H1 (cell line): ENCODE measurements around the gene MAPT. TPM values are rescaled to one million over a fixed set of nuclear protein-coding genes. Genes with fewer than 3 reads are reported as not detected.

ENCODE experiments used
- CTCF ChIA-PET: fragments of 300-600 bp; sonication (Branson Sonifier 250); formaldehyde crosslinking; loops from one replicate; lab custom pipeline; 2021; ENCODE audit not compliant: partially characterized antibody; lab: Charles Lee
- POLR2A ChIA-PET: fragments of 300-600 bp; sonication (Branson Sonifier 250); formaldehyde crosslinking; loops from one replicate; lab custom pipeline; 2021; ENCODE audit warnings: inconsistent platforms; ENCODE audit not compliant: partially characterized antibody; lab: Charles Lee
- DNase-seq, 2 experiments: peaks; one replicate each; pipeline versions ENCODE4 v3.0.0 to v3.0.0-alpha.2; 2010 to 2022; ENCODE audit warnings: low spot score in 2 of 2, low read depth in 1 of 2, mixed read lengths in 1 of 2
- FAIRE-seq: peaks from 2 replicates; lab custom pipeline; 2011; peaks lifted over from hg19 to GRCh38; lab: Jason Lieb, UNC
- H2AFZ ChIP-seq: 2 replicates; pipeline ENCODE4 v1.8.1; 2012; ENCODE audit warnings: low read length, inconsistent platforms
- H2AK5ac ChIP-seq: 2 replicates; pipeline ENCODE4 v1.6.1; 2013; ENCODE audit warnings: low read depth, low read length
- H2BK120ac ChIP-seq: replicated peaks from 2 replicates; pipeline ENCODE3; 2013; ENCODE audit warnings: low read depth, low read length, inconsistent platforms
- H2BK12ac ChIP-seq: 2 replicates; pipeline ENCODE4 v1.6.1; 2013; ENCODE audit warnings: low read depth, low read length
- H2BK15ac ChIP-seq: 2 replicates; pipeline ENCODE4 v1.6.1; 2013; ENCODE audit warnings: low read length
- H2BK20ac ChIP-seq: 2 replicates; pipeline ENCODE4 v1.6.1; 2013; ENCODE audit warnings: low read length
- H2BK5ac ChIP-seq: 2 replicates; pipeline ENCODE4 v1.6.1; 2013; ENCODE audit warnings: low read depth, low read length
- H3K14ac ChIP-seq: 2 replicates; pipeline ENCODE4 v1.6.1; 2013; ENCODE audit warnings: inconsistent platforms; ENCODE audit not compliant: insufficient read length
- H3K18ac ChIP-seq: 2 replicates; pipeline ENCODE4 v1.6.1; 2013; ENCODE audit warnings: low read length; ENCODE audit errors: extremely low read depth
- H3K23ac ChIP-seq: 2 replicates; pipeline ENCODE4 v1.6.1; 2013; ENCODE audit warnings: inconsistent platforms; ENCODE audit not compliant: insufficient read length
- H3K23me2 ChIP-seq: 2 replicates; pipeline ENCODE4 v1.6.1; 2013; ENCODE audit warnings: low read depth, low read length
- H3K27ac ChIP-seq: 2 replicates; pipeline ENCODE4 v1.6.1; 2011; ENCODE audit warnings: low read depth, low read length, inconsistent platforms
- H3K27me3 ChIP-seq, 4 experiments: replicated peaks in 1 of 4; 1 replicate in 1 of 4; 2 replicates in 3 of 4; pipeline versions ENCODE4 v1.6.1 to v1.8.1; 2011 to 2013; ENCODE audit warnings: low read length in 3 of 4, mild to moderate bottlenecking in 3 of 4, inconsistent platforms in 2 of 4, mixed read lengths in 2 of 4, moderate library complexity in 1 of 4; ENCODE audit not compliant: control insufficient read depth in 3 of 4, insufficient read depth in 3 of 4; ENCODE audit errors: extremely low read depth in 1 of 4
- H3K36me3 ChIP-seq, 4 experiments: 2 replicates each; pipeline versions ENCODE4 v1.6.1 to v1.8.1; 2011 to 2013; ENCODE audit warnings: mild to moderate bottlenecking in 4 of 4, low read length in 3 of 4, moderate library complexity in 2 of 4, control low read depth in 1 of 4, inconsistent platforms in 1 of 4; ENCODE audit not compliant: insufficient read depth in 4 of 4, control insufficient read depth in 2 of 4
- H3K4ac ChIP-seq: replicated peaks from 2 replicates; pipeline ENCODE3; 2013; ENCODE audit warnings: low read length, low read depth, mixed read lengths, inconsistent platforms; ENCODE audit not compliant: insufficient read length
- H3K4me1 ChIP-seq, 4 experiments: replicated peaks in 1 of 4; 1 replicate in 1 of 4; 2 replicates in 3 of 4; pipeline versions ENCODE4 v1.6.1 to v1.8.1; 2011 to 2013; ENCODE audit warnings: low read length in 3 of 4, inconsistent platforms in 2 of 4, mixed read lengths in 1 of 4; ENCODE audit not compliant: insufficient read depth in 4 of 4, control insufficient read depth in 3 of 4
- H3K4me2 ChIP-seq, 2 experiments: 2 replicates each; pipeline versions ENCODE4 v1.6.1 to v1.8.1; 2011 to 2013; ENCODE audit warnings: low read depth in 2 of 2, low read length in 2 of 2, control low read depth in 1 of 2, inconsistent platforms in 1 of 2, mild to moderate bottlenecking in 1 of 2; ENCODE audit not compliant: insufficient read depth in 1 of 2
- H3K4me3 ChIP-seq, 4 experiments: fragments of 200-600, 300-600 bp in 1 of 4; sonication (generic), shearing (Covaris generic), sonication (Bioruptor Twin) in 1 of 4; 2 replicates each; pipeline versions ENCODE4 v1.5.1 to v1.8.1; 2011 to 2016; ENCODE audit warnings: low read length in 4 of 4, low read depth in 3 of 4, control low read depth in 2 of 4, inconsistent platforms in 2 of 4, mild to moderate bottlenecking in 2 of 4, mixed read lengths in 1 of 4, moderate library complexity in 1 of 4; ENCODE audit not compliant: insufficient read depth in 2 of 4; ENCODE audit errors: extremely low read depth in 1 of 4
- H3K56ac ChIP-seq: replicated peaks from 2 replicates; pipeline ENCODE3; 2013; ENCODE audit warnings: low read depth, mild to moderate bottlenecking, mixed read lengths, low read length, inconsistent platforms; ENCODE audit not compliant: insufficient read length
- H3K79me1 ChIP-seq: 2 replicates; pipeline ENCODE4 v1.6.1; 2013; ENCODE audit warnings: low read depth, low read length, control low read depth
- H3K79me2 ChIP-seq, 2 experiments: 2 replicates each; pipeline versions ENCODE4 v1.6.1 to v1.8.1; 2012 to 2013; ENCODE audit warnings: low read length in 2 of 2, mild to moderate bottlenecking in 2 of 2, inconsistent platforms in 1 of 2; ENCODE audit not compliant: insufficient read depth in 2 of 2, control insufficient read depth in 1 of 2
- H3K9ac ChIP-seq, 4 experiments: replicated peaks in 1 of 4; 1 replicate in 1 of 4; 2 replicates in 3 of 4; pipeline versions ENCODE4 v1.6.1 to v1.8.1; 2011 to 2013; ENCODE audit warnings: low read depth in 3 of 4, low read length in 3 of 4, control low read depth in 2 of 4, mild to moderate bottlenecking in 2 of 4, moderate library complexity in 2 of 4, inconsistent platforms in 1 of 4; ENCODE audit errors: extremely low read depth in 1 of 4
- H3K9me3 ChIP-seq, 2 experiments: 2 replicates each; pipeline versions ENCODE4 v1.6.1 to v1.8.1; 2012 to 2013; ENCODE audit warnings: mild to moderate bottlenecking in 2 of 2, moderate library complexity in 2 of 2, control low read depth in 1 of 2, inconsistent platforms in 1 of 2, low read depth in 1 of 2, low read length in 1 of 2, mixed read lengths in 1 of 2; ENCODE audit not compliant: insufficient read depth in 2 of 2
- H4K20me1 ChIP-seq, 2 experiments: replicated peaks in 1 of 2; 2 replicates each; pipeline versions ENCODE3 to v1.8.1; 2011 to 2013; ENCODE audit warnings: inconsistent platforms in 2 of 2, low read length in 2 of 2, mild to moderate bottlenecking in 1 of 2; ENCODE audit not compliant: insufficient read depth in 2 of 2, control insufficient read depth in 1 of 2
- H4K5ac ChIP-seq: 2 replicates; pipeline ENCODE4 v1.6.1; 2013; ENCODE audit warnings: low read length, low read depth, mixed read lengths, inconsistent platforms; ENCODE audit not compliant: insufficient read length
- H4K8ac ChIP-seq: 2 replicates; pipeline ENCODE4 v1.8.0; 2013; ENCODE audit warnings: mild to moderate bottlenecking, moderate library complexity, low read length, inconsistent platforms; ENCODE audit not compliant: insufficient read depth; ENCODE audit errors: extremely low read depth
- H4K91ac ChIP-seq: replicated peaks from 2 replicates; pipeline ENCODE3; 2013; ENCODE audit warnings: low read length, mixed read lengths, inconsistent platforms; ENCODE audit not compliant: insufficient read length
- EGR1 ChIP-seq: IDR thresholded peaks from 2 replicates; pipeline ENCODE4 v1.6.1; 2011; ENCODE audit warnings: low read depth, low read length, borderline replicate concordance
- FOSL1 ChIP-seq: IDR thresholded peaks from 2 replicates; pipeline ENCODE4 v1.6.1; 2011; ENCODE audit warnings: mild to moderate bottlenecking, low read depth, low read length, moderate library complexity; ENCODE audit not compliant: insufficient read depth
- NANOG ChIP-seq: IDR thresholded peaks from 2 replicates; pipeline ENCODE4 v1.6.1; 2011; ENCODE audit warnings: low read length, low read depth, mild to moderate bottlenecking, inconsistent platforms; ENCODE audit not compliant: insufficient read depth, poor library complexity, severe bottlenecking
- POU5F1 ChIP-seq: IDR thresholded peaks from 2 replicates; pipeline ENCODE4 v1.6.1; 2011; ENCODE audit warnings: low read depth, mild to moderate bottlenecking, low read length, moderate library complexity
- SP2 ChIP-seq: IDR thresholded peaks from 2 replicates; pipeline ENCODE4 v1.6.1; 2012; ENCODE audit warnings: mild to moderate bottlenecking, low read length, inconsistent platforms
- SRF ChIP-seq: IDR thresholded peaks from 2 replicates; pipeline ENCODE4 v1.6.1; 2011; ENCODE audit warnings: mild to moderate bottlenecking, low read depth, low read length, moderate library complexity
- SUZ12 ChIP-seq: fragments of 200-600 bp; sonication (generic); IDR thresholded peaks from 2 replicates; pipeline ENCODE4 v1.6.1; 2012; ENCODE audit warnings: mild to moderate bottlenecking, inconsistent platforms, low read length, moderate library complexity, mixed read lengths
- whole genome bisulfite sequencing, 2 experiments: shearing (Covaris generic) in 1 of 2; methylation state at CpG; one replicate each; pipeline versions ENCODE4 v1.1.6 to v1.1.7; 2013 to 2015; ENCODE audit warnings: low lambda C conversion rate in 2 of 2, mixed read lengths in 2 of 2, inconsistent platforms in 1 of 2, low coverage in 1 of 2, missing lambda C conversion rate in 1 of 2; ENCODE audit not compliant: insufficient replicate concordance in 2 of 2, insufficient coverage in 1 of 2, insufficient read length in 1 of 2; ENCODE audit errors: extremely low coverage in 1 of 2, missing lambda C conversion rate in 1 of 2; 5-methylcytosine and 5-hydroxymethylcytosine counted together
- polyA plus RNA-seq, 7 experiments: library from polyadenylated mRNA; depleted of rRNA in 3 of 7; stranded (reverse) in 5 of 7; unstranded in 2 of 7; fragments of >200 nt in 5 of 7; fragments of 200-250 nt in 2 of 7; gene quantifications; 1 replicate in 5 of 7; 2 replicates in 1 of 7; 4 replicates in 1 of 7; pipeline versions ENCODE4 v1.2.1 to v1.2.3, GENCODE V29; 2011 to 2013; ENCODE audit warnings: missing spikeins in 2 of 7, mixed read lengths in 2 of 7
- total RNA-seq: library from RNA; stranded (reverse); fragmentation: NEBNext Ultra II Directional; extraction: Animal tissue kit (Norgen Biotek cat#: 25700); gene quantifications from 2 replicates; pipeline ENCODE4 v1.2.1, GENCODE V29; 2021

Gene MAPT
- total and polyA plus RNA-seq, 2 of the 8 experiments (the other 6 are each of a cell fraction or from before 2014, with no cell fraction given), result 0.54 to 1.7 TPM

- no peak overlapping the region for H3K4me2 ChIP-seq
- no peak overlapping the region for H3K23ac ChIP-seq
- H2BK20ac ChIP-seq, result no peak overlapping the region
- no peaks in the 10 kb centered on the region for H3K9me3 ChIP-seq
- H3K14ac ChIP-seq, result no peak overlapping the region
- H2BK15ac ChIP-seq, result no peak overlapping the region
- H4K8ac ChIP-seq, result no peak overlapping the region
- POLR2A ChIA-PET, result no interaction called here
- H3K79me2 ChIP-seq, result no peaks in the 10 kb centered on the region
- no peaks in the 10 kb centered on the region for H3K4me1 ChIP-seq
- no peak overlapping the region for H3K9ac ChIP-seq
- H2AFZ ChIP-seq, result no peak overlapping the region
- H3K79me1 ChIP-seq, result no peaks in the 10 kb centered on the region
- no peak overlapping the region for H3K27ac ChIP-seq
- DNase-seq, result no peak
- H3K4me3 ChIP-seq, result no peak overlapping the region
- peaks cover 0 to 2% of the 10 kb centered on the region in 2 experiments for H4K20me1 ChIP-seq
- no peak overlapping the region for H2BK12ac ChIP-seq
- WGBS, 2 experiments, result 94% methylated on average over 4 of the region's 4 CpGs; no CpG with 5 or more reads in 1 of the 2 experiments
- no peak overlapping the region for H2BK120ac ChIP-seq
- no peak overlapping the region for H4K5ac ChIP-seq
- peaks cover 0 to 2% (median 0%) of the 10 kb centered on the region in 4 experiments; a peak in 2 of 7 replicates for H3K27me3 ChIP-seq
- TF ChIP-seq EGR1 (no peak), FOSL1 (no peak), SUZ12 (no peak), SP2 (no peak), NANOG (no peak), POU5F1 (no peak), SRF (no peak)
- TF ChIP-seq, all 59 proteins: peak for 0
- Histone ChIP-seq H3K56ac (no peak overlapping the region), H3K18ac (no peak overlapping the region), H4K91ac (no peak overlapping the region), H2BK5ac (no peak overlapping the region), H3K23me2 (no peaks in the 10 kb centered on the region), H2AK5ac (no peak overlapping the region), H3K36me3 (no peaks in the 10 kb centered on the region), H3K4ac (no peak overlapping the region)
- CTCF ChIA-PET, result interaction anchor here (1.0 to 8.1 kb wide), 6 partner anchors 11 to 210 kb away, joined by 3 to 137 read pairs (median 4); no protein-coding TSS in a partner anchor
- no peak for FAIRE-seq
Observed at GRCh38 chr17:45847101-45847500, 47.3 kb upstream of the MAPT start.
